Measurements from ENCODE around the gene ZNF74.

The ZNF74 gene

DNA sequence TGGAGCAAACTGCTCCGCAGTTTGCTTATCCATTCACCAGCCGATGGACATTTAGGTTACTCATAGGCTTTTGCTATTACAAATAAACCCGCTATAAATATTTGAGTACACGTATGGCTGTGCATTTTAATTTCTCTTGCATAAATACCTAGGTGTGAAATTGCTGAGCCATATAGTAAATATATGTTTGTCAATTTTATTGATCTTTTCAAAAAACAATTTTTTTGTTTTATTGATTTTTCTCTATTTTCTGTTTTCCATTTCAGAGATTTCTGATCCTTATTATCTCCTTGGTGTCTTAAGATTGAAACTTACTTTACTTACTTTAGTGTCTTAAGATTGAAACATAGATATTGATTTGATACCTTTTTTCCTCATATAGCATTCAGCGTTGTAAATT, 4.5 kb downstream of the ZNF74 start:
- no peak for DNase-seq (ENCODE audit: extremely low read depth, low read depth)
- H3K4me3 ChIP-seq (replicated peaks; ENCODE audit: low read depth, low read length) = no peak overlapping the region
- TF ChIP-seq, protein P1, sequence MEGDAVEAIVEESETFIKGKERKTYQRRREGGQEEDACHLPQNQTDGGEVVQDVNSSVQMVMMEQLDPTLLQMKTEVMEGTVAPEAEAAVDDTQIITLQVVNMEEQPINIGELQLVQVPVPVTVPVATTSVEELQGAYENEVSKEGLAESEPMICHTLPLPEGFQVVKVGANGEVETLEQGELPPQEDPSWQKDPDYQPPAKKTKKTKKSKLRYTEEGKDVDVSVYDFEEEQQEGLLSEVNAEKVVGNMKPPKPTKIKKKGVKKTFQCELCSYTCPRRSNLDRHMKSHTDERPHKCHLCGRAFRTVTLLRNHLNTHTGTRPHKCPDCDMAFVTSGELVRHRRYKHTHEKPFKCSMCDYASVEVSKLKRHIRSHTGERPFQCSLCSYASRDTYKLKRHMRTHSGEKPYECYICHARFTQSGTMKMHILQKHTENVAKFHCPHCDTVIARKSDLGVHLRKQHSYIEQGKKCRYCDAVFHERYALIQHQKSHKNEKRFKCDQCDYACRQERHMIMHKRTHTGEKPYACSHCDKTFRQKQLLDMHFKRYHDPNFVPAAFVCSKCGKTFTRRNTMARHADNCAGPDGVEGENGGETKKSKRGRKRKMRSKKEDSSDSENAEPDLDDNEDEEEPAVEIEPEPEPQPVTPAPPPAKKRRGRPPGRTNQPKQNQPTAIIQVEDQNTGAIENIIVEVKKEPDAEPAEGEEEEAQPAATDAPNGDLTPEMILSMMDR (IDR thresholded peaks at IDR 0.05; ENCODE audit: low read depth, low read length, missing control alignments) = no peak

DNA sequence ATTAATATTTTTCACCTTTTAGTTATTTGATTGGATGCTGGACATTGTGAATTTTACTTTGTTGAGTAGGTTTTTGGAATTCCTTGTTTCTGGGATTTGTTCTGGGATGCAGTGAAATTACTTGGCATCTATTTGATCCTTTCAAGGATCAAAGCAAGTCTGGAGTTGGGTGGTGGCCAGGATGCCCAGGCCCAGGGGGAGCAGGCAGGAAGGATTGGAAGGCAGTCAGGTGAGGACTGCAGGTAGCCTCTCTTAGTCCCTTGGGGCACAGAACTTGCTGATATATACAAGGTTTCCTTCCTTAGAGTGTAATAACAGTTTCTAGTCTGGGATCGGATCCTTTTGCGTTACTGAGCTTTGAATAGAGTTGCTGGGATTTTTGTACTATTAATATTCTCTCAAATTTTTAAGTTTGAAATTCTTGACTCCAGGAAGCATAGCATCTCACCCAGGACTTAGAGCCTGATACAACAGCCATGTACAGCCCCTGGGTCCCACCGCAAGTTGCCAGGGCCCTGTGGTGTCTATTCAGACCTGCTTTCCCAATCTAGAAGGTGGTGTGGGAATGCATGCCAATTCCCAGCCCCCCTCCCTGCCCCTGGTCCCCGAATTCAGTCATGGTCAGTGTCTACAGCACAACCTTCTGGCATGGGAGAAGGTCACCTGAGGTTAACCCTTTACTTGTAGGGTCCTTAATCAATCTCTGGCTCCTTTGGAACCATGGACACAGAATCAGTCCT, 6.1 kb downstream of the ZNF74 start:
- H3K4me3 ChIP-seq (replicated peaks; ENCODE audit: low read depth, low read length) = no peak overlapping the region
- no peak for DNase-seq (ENCODE audit: extremely low read depth, low read depth)
- TF ChIP-seq, protein P1 (IDR thresholded peaks at IDR 0.05; ENCODE audit: low read depth, low read length, missing control alignments) = no peak

DNA sequence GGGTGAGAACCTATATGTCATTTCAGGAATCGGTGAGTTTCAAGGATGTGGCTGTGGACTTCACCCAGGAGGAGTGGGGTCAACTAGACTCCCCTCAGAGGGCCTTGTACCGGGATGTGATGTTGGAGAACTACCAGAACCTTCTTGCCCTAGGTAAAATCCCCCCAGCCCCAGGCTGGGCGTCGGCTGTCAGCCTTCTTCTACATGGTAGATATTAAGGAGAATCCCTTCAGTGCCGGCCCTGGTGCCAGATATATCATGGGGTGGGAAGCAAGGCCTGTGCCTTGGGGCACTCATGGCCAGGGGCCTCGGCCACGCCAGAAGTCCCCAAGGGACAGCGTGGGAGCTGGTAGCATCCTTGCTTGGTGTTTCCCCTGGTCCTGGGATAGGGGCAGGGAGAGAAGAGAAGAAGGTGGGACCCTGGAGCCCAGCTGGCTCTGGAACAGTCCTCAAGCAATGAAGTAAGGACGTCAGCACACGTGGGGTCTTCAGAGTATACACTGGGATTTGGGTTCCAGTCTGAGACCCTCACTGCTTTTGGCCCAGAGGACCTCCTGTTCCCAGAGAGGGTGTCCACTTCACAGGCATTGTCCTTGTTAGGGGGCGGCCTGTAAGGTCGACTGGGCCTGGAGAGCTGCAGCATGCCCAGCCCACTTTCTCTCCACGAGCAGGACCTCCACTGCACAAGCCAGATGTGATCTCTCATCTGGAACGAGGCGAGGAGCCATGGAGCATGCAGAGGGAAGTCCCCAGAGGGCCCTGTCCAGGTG, 6.8 kb downstream of the ZNF74 start:
- no peak overlapping the region for H3K4me3 ChIP-seq (replicated peaks; ENCODE audit: low read depth, low read length)
- TF ChIP-seq, protein P1 (IDR thresholded peaks at IDR 0.05; ENCODE audit: low read depth, low read length, missing control alignments) = no peak
- DNase-seq (ENCODE audit: extremely low read depth, low read depth) = no peak

DNA sequence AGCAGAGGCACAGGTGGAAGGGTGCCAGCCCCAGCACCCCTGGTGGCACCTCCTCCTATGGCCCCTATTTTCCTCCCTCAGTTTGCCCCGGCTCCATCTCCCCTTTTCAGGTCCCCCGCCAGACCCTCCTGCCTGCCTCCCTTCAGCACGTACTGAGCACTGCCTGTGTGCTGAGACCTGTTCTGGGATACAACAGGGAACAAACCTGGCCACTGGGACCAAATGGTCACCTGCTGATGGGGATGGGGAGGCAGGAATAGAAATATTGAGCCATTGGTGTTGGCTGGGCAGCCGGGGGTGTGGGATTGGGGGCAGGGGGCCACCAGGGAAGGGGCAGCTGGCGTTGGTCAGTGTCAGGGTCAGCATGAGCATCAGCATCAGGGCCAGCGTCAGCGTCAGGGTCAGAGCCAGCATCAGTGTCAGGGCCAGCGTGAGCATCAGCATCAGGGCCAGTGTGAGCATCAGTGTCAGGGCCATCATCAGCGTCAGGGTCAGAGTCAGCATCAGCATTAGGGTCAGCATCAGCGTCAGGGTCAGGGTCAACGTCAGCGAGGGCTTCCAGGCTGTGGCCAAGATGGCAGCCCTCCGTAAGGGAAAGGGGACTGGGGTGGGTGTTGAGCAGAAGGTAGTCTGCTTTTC, 7.5 kb downstream of the ZNF74 start:
- H3K4me3 ChIP-seq (replicated peaks; ENCODE audit: low read depth, low read length) = no peak overlapping the region
- TF ChIP-seq, protein P1 (IDR thresholded peaks at IDR 0.05; ENCODE audit: low read depth, low read length, missing control alignments) = no peak
- DNase-seq (ENCODE audit: extremely low read depth, low read depth) = no peak

DNA sequence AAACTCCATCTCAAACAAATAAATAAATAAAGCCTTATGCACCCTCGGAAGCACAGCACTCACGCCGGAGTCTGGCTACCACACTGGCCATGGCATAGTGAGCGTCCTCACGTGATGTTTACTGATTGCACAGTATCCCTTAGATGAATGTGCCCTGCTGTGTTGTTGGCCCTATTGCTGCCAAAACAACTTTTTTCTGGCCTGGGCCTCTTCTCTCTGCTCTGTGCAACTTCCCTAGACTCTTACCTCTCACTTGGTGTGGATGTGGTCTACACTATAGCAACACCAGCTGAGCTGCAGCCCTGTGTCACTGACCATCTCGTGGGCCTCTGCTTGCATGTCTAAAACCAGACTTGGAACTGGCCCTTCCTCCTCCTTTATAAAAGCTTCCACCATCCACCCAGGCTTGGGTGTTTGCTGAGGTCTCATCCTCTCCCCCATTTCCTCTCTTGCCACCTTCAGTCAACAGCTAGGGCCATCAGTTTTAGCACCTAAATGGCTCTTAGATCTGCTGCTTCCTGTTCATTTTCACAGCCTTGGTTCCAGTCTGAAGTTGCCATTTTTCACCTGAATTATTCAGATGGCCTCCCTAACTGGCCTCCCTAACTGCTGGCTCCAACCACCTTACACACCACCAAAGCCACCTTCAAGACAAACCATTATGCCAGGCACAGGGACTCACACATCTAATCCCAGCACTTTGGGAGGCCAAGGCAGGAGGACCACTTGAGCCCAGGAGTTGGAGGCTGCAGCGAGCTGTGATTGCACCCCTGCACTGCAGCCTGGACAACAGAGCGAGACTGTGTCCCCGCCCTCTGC, 9.2 kb downstream of the ZNF74 start:
- TF ChIP-seq, protein P1 (IDR thresholded peaks at IDR 0.05; ENCODE audit: low read depth, low read length, missing control alignments) = no peak
- no peak for DNase-seq (ENCODE audit: extremely low read depth, low read depth)
- H3K4me3 ChIP-seq (replicated peaks; ENCODE audit: low read depth, low read length) = no peak overlapping the region

DNA sequence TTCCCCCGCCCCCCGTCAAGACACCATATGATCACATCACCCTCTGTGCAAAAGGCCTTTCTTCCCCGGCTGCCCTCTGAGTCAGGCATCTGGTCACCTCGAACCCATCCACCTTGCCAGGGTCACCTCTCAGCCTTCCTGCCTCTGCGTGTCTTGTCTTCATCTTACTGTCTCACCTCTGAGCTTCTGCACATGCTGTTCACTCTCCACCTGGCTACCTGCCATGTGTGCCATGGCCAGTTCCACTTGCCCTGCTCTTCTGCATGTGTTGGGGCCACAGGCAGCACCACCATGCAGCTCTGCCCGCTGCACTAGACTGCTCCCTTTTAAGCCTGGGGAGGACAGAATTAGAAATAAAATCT, 9.8 kb downstream of the ZNF74 start:
- TF ChIP-seq, protein P1 (IDR thresholded peaks at IDR 0.05; ENCODE audit: low read depth, low read length, missing control alignments) = no peak
- no peak for DNase-seq (ENCODE audit: extremely low read depth, low read depth)

More for the DNA sequence above, 9.8 kb downstream of the ZNF74 start:
- H3K4me3 ChIP-seq (replicated peaks; ENCODE audit: low read depth, low read length) = no peak overlapping the region
